Kidney (tissue), 14 donors: Measurements from ENCODE around the gene FGFR2. TPM values are rescaled to one million over a fixed set of nuclear protein-coding genes. Genes with fewer than 3 reads are reported as not detected.

Source experiments
- DNase-seq, 5 donors: peaks; one replicate each; pipeline ENCODE4 v3.0.0-alpha.2; 2013 to 2020
- FAIRE-seq: peaks from 2 replicates; lab custom pipeline; 2012; peaks lifted over from hg19 to GRCh38; lab: Jason Lieb, UNC
- H3K27ac ChIP-seq, 2 donors: one replicate each; pipeline ENCODE4 v1.7.0; 2013; ENCODE audit warnings: low read depth in 2 of 2, low read length in 2 of 2, inconsistent platforms in 1 of 2
- H3K27me3 ChIP-seq: one replicate; pipeline ENCODE4 v1.7.1; 2013; ENCODE audit warnings: low read length, inconsistent platforms; ENCODE audit not compliant: control insufficient read depth, insufficient read depth
- H3K36me3 ChIP-seq, 3 donors: one replicate each; pipeline versions ENCODE4 v1.7.0 to v1.7.1; 2013; ENCODE audit warnings: low read length in 3 of 3, control low read depth in 1 of 3, inconsistent platforms in 1 of 3; ENCODE audit not compliant: insufficient read depth in 3 of 3, control insufficient read depth in 2 of 3
- H3K4me1 ChIP-seq, 3 donors: one replicate each; pipeline versions ENCODE4 v1.7.0 to v1.7.1; 2013; ENCODE audit warnings: low read length in 3 of 3, inconsistent platforms in 1 of 3, low read depth in 1 of 3; ENCODE audit not compliant: control insufficient read depth in 2 of 3, insufficient read depth in 2 of 3
- H3K4me3 ChIP-seq, 3 donors: one replicate each; pipeline versions ENCODE4 v1.7.0 to v1.8.1; 2013; ENCODE audit warnings: low read length in 3 of 3, control low read depth in 1 of 3, inconsistent platforms in 1 of 3
- H3K9ac ChIP-seq, 3 donors: one replicate each; pipeline versions ENCODE4 v1.7.0 to v1.7.1; 2013; ENCODE audit warnings: low read length in 3 of 3, control low read depth in 1 of 3, inconsistent platforms in 1 of 3
- H3K9me3 ChIP-seq, 3 donors: one replicate each; pipeline versions ENCODE4 v1.7.0 to v1.7.1; 2013; ENCODE audit warnings: low read length in 3 of 3, control low read depth in 1 of 3, inconsistent platforms in 1 of 3; ENCODE audit not compliant: control insufficient read depth in 2 of 3, insufficient read depth in 1 of 3
- intact Hi-C: fragments of 100-400 bp; cut with DNase I; formaldehyde crosslinking; loops from one replicate; pipeline ENCODE4 v1.11.1; 2022
- polyA plus RNA-seq: library from polyadenylated mRNA; stranded (reverse); fragments of 350-450 nt; fragmentation: Illumina TruSeq; extraction: RNeasy Lipid Tissue Mini Kit (QIAGEN cat#74804); gene quantifications from one replicate; pipeline ENCODE4 v1.2.3, GENCODE V29; 2014; ENCODE audit warnings: low read depth, low replicate concordance; ENCODE audit not compliant: insufficient read depth
- total RNA-seq: library from RNA; stranded (reverse); fragmentation: NEBNext Ultra II Directional; extraction: Animal tissue kit (Norgen Biotek cat#: 25700); gene quantifications from one replicate; pipeline ENCODE4 v1.2.1, GENCODE V29; 2021
- TF ChIP-seq, protein P1 (sequence below): IDR thresholded peaks from 3 replicates; pipeline ENCODE4 v1.5.1; 2012; ENCODE audit warnings: mild to moderate bottlenecking, moderate library complexity, borderline replicate concordance; ENCODE audit not compliant: insufficient read depth; ENCODE audit errors: extremely low read depth
- donor health status: control.
- donor health status: control.
- donor health status: control.
- donor health status: control.
- donor health status: control.
- donor health status: DM: yes; HTN: yes; CAD: no.
- donor health status: Normal renal cell carcinoma (clear cell type).

Gene FGFR2
- total and polyA plus RNA-seq, 2 donors from 2014 or later, result 20.2 to 59.4 TPM

- TF ChIP-seq, protein P1, sequence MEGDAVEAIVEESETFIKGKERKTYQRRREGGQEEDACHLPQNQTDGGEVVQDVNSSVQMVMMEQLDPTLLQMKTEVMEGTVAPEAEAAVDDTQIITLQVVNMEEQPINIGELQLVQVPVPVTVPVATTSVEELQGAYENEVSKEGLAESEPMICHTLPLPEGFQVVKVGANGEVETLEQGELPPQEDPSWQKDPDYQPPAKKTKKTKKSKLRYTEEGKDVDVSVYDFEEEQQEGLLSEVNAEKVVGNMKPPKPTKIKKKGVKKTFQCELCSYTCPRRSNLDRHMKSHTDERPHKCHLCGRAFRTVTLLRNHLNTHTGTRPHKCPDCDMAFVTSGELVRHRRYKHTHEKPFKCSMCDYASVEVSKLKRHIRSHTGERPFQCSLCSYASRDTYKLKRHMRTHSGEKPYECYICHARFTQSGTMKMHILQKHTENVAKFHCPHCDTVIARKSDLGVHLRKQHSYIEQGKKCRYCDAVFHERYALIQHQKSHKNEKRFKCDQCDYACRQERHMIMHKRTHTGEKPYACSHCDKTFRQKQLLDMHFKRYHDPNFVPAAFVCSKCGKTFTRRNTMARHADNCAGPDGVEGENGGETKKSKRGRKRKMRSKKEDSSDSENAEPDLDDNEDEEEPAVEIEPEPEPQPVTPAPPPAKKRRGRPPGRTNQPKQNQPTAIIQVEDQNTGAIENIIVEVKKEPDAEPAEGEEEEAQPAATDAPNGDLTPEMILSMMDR, result no peak
- no peaks in the 10 kb centered on the region for H3K9me3 ChIP-seq
- intact Hi-C loops, result no loop called here
- peaks cover 2 to 18% (median 3%) of the 10 kb centered on the region in 3 donors for H3K4me1 ChIP-seq
- peaks cover 0 to 5% (median 0%) of the 10 kb centered on the region in 3 donors for H3K36me3 ChIP-seq
- no peak overlapping the region for H3K9ac ChIP-seq
- H3K4me3 ChIP-seq, result no peak overlapping the region
- peak in 1 of 5 donors; percentile 59 for DNase-seq
- no peak for FAIRE-seq
- H3K27ac ChIP-seq, result peak overlapping the region; percentile 2 to 63
- no peaks in the 10 kb centered on the region for H3K27me3 ChIP-seq
These were observed 89.1 kb downstream of the FGFR2 start for GRCh38 chr10:121509112-121509511.

DNA sequence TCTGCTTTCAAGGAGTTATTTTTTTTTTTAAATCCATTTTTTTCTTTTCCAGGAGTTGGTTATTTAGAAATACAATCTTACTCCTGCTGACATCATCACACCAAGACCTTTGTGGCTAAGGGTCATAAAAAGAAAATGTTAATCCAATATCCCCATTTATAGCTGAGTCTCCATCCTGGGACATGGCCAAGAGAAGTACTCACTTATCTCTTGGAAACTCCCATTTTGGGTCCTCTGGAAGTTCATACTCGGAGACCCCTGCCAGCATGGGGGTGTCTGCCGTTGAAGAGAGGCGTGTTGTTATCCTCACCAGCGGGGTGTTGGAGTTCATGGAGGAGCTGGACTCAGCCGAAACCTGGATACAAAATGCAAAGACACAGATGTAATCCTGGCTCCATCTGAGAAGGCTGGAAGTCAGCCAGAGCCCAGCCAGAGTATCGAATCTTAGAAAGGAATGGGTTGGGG is 94.6 kb downstream of the FGFR2 start:
- Histone ChIP-seq H3K27ac (no peak overlapping the region), H3K9me3 (no peaks in the 10 kb centered on the region), H3K27me3 (no peaks in the 10 kb centered on the region), H3K4me1 (peaks cover 0 to 2% (median 0%) of the 10 kb centered on the region in 3 donors), H3K36me3 (peaks cover 0 to 15% (median 2%) of the 10 kb centered on the region in 3 donors), H3K9ac (no peak overlapping the region), H3K4me3 (no peak overlapping the region)
- FAIRE-seq, result no peak
- TF ChIP-seq, protein P1, result no peak
- no peak for DNase-seq
- intact Hi-C loops, result no loop called here

DNA sequence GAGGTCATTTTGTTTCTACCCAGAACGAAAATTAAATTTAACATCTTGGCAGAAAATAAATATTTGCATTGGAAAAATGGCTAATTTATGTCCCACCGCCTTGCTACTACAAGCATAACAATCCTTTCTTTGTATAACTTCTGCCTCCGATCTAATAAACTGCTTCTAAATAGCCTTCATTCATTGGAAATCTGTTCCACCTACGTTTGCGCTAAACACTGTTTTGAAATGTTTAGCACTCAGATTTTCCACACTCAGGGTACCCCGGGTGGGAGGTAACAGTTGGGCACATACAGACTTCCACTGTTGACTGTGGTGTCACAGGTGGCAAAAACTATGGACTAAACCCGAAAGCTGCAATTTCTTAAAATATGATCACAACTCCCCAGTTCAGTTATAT is 96.4 kb downstream of the FGFR2 start:
- no peak for FAIRE-seq
- H3K36me3 ChIP-seq, result peaks cover 0 to 15% (median 2%) of the 10 kb centered on the region in 3 donors
- intact Hi-C loops, result no loop called here
- TF ChIP-seq, protein P1, result no peak
- no peaks in the 10 kb centered on the region for H3K9me3 ChIP-seq
- no peaks in the 10 kb centered on the region for H3K27me3 ChIP-seq
- H3K4me3 ChIP-seq, result no peak overlapping the region
- no peak overlapping the region for H3K27ac ChIP-seq
- DNase-seq, result no peak
- H3K9ac ChIP-seq, result no peak overlapping the region
- H3K4me1 ChIP-seq, result peaks cover 0 to 2% (median 0%) of the 10 kb centered on the region in 3 donors
